ENCODE data around the gene SCGN. TPM values are rescaled to one million over a fixed set of nuclear protein-coding genes. Genes with fewer than 3 reads are reported as not detected.

The SCGN gene
- total RNA-seq, 1 donor from 2014 or later, result not detected

- Histone ChIP-seq H3K27me3 (no peaks in the 10 kb centered on the region), H3K36me3 (no peaks in the 10 kb centered on the region), H3K9me3 (no peaks in the 10 kb centered on the region), H3K27ac (no peak overlapping the region), H3K4me1 (no peaks in the 10 kb centered on the region), H3K4me3 (no peak overlapping the region)
- no peak for DNase-seq (ENCODE audit: low spot score in 2 of 2)
- intact Hi-C loops (cut with DNase I), result no loop called here
- no peak for TF ChIP-seq CTCF (IDR thresholded peaks at IDR 0.05)
Measured at GRCh38 chr6:25699649-25700048, 47.6 kb downstream of the SCGN start.

- Histone ChIP-seq H3K36me3 (no peaks in the 10 kb centered on the region), H3K27me3 (no peaks in the 10 kb centered on the region)
Measured at GRCh38 chr6:25700761-25701160, 48.7 kb downstream of the SCGN start.

GRCh38 chr6:25701807-25702206 is 49.8 kb downstream of the SCGN start:
- no peak overlapping the region for H3K4me3 ChIP-seq
- no peaks in the 10 kb centered on the region for H3K27me3 ChIP-seq
- no peak for TF ChIP-seq CTCF (IDR thresholded peaks at IDR 0.05)
- no peaks in the 10 kb centered on the region for H3K9me3 ChIP-seq
- intact Hi-C loops (cut with DNase I), result no loop called here
- DNase-seq (ENCODE audit: low spot score in 2 of 2), result no peak
- H3K36me3 ChIP-seq, result no peaks in the 10 kb centered on the region
- H3K4me1 ChIP-seq, result no peaks in the 10 kb centered on the region
- no peak overlapping the region for H3K27ac ChIP-seq

More at GRCh38 chr6:25700761-25701160, 48.7 kb downstream of the SCGN start:
- no peaks in the 10 kb centered on the region for H3K9me3 ChIP-seq
- no peaks in the 10 kb centered on the region for H3K4me1 ChIP-seq
- H3K4me3 ChIP-seq, result no peak overlapping the region
- TF ChIP-seq CTCF (IDR thresholded peaks at IDR 0.05), result no peak
- DNase-seq (ENCODE audit: low spot score in 2 of 2), result no peak
- intact Hi-C loops (cut with DNase I), result no loop called here
- H3K27ac ChIP-seq, result no peak overlapping the region

- TF ChIP-seq CTCF (IDR thresholded peaks at IDR 0.05), result no peak
- no peaks in the 10 kb centered on the region for H3K9me3 ChIP-seq
- no peak overlapping the region for H3K4me3 ChIP-seq
- H3K27ac ChIP-seq, result no peak overlapping the region
- H3K36me3 ChIP-seq, result no peaks in the 10 kb centered on the region
- intact Hi-C loops (cut with DNase I), result no loop called here
- DNase-seq (ENCODE audit: low spot score in 2 of 2), result no peak
- no peaks in the 10 kb centered on the region for H3K4me1 ChIP-seq
- H3K27me3 ChIP-seq, result no peaks in the 10 kb centered on the region
Measured at GRCh38 chr6:25703005-25703404, 51.0 kb downstream of the SCGN start.

- intact Hi-C loops (cut with DNase I), result no loop called here
- H3K27ac ChIP-seq, result no peak overlapping the region
- no peaks in the 10 kb centered on the region for H3K4me1 ChIP-seq
- H3K4me3 ChIP-seq, result no peak overlapping the region
- H3K36me3 ChIP-seq, result no peaks in the 10 kb centered on the region
- no peak for DNase-seq (ENCODE audit: low spot score in 2 of 2)
- H3K9me3 ChIP-seq, result no peaks in the 10 kb centered on the region
- TF ChIP-seq CTCF (IDR thresholded peaks at IDR 0.05), result no peak
- H3K27me3 ChIP-seq, result no peaks in the 10 kb centered on the region
Measured at GRCh38 chr6:25704001-25704400, 52.0 kb downstream of the SCGN start.

GRCh38 chr6:25706314-25707014 is 54.4 kb downstream of the SCGN start:
- H3K27ac ChIP-seq, result no peak overlapping the region
- no peaks in the 10 kb centered on the region for H3K9me3 ChIP-seq
- no peak overlapping the region for H3K4me3 ChIP-seq
- TF ChIP-seq CTCF (IDR thresholded peaks at IDR 0.05), result no peak
- no peaks in the 10 kb centered on the region for H3K36me3 ChIP-seq
- H3K4me1 ChIP-seq, result no peaks in the 10 kb centered on the region
- intact Hi-C loops (cut with DNase I), result no loop called here
- DNase-seq (ENCODE audit: low spot score in 2 of 2), result no peak
- no peaks in the 10 kb centered on the region for H3K27me3 ChIP-seq
